GM12892 (cell line): Measurements from ENCODE around the gene PLA2G4F.

Experiments
- POLR2A ChIP-seq: IDR thresholded peaks from 2 replicates; pipeline ENCODE4 v1.6.1; 2011; ENCODE audit warnings: low read depth, low read length, control low read depth
- TAF1 ChIP-seq: IDR thresholded peaks from 2 replicates; pipeline ENCODE4 v1.6.1; 2011; ENCODE audit warnings: low read depth, mild to moderate bottlenecking, control low read depth, low read length, borderline replicate concordance

DNA sequence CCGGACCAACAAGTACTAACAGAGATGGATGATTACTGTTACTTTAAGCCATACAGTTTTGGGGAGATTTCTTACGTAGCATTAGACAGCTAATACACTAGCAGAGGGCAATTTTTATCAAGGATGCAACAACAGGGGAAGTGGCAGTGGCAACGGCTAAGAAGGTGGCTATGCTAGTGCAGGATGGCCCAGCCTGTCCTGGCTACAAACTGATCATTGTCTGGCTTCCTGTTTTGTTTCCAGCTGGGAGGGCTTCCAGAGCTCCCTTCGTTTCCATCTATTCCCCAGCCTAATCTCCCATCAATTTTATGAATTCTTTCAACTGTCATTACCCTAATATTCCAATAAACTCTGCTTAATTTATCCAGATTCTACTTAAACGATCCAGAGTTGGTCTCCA is 16.0 kb upstream of the PLA2G4F start:
- TF ChIP-seq POLR2A, result no peak
- no peak for TF ChIP-seq TAF1
